Astrocyte of the spinal cord (primary cell): ENCODE results near the gene DOCK9.
A peak's percentile ranks its signal among the peaks of the same experiment; 100 is the strongest.

ENCODE experiments used
- DNase-seq: peaks from one replicate; pipeline ENCODE4 v3.0.0; 2011; ENCODE audit warnings: low read depth, low spot score
- H3K4me3 ChIP-seq: 2 replicates; pipeline ENCODE4 v1.5.1; 2011; ENCODE audit warnings: low read depth, mild to moderate bottlenecking, low read length, moderate library complexity
- CTCF ChIP-seq: IDR thresholded peaks from 2 replicates; pipeline ENCODE4 v1.5.1; 2012; ENCODE audit warnings: low read depth, mild to moderate bottlenecking, low read length, inconsistent platforms
- in situ Hi-C: cut with HindIII; loops from 2 replicates; pipeline ENCODE4 v1.10.0; 2017; ENCODE audit warnings: low sequenced_read_pairs

DOCK9 gene

DNA sequence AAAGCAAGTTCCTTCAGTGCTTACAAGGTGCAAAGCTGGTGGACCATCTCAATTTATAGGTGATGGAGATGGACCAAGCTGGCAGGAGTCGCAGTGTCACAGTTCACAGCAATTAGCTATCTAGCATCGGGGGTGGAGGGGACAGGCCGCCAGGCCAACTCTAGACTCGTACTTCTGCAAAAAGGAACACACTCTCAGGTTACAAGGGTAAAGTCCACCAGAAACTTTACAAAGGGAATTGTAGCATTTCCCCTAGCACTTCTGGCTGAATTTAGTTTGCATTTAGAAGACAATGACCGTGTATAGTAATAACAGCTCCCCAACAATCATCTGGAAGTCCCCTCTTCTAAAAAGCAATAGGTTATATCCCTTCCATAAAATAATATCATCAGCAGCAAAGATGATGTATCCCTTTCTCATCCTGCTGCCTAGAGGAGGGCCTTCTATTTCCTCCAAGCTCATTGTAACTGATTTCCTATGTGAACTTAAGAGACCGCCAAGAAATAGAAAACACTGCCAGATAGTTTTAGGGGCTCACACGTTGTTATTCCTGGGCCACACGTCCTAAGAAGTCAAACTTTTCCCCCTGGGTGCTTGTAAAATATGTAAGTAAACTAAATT lies 8.5 kb upstream of the DOCK9 start:
- no peak for DNase-seq
- TF ChIP-seq CTCF, result no peak
- no peak overlapping the region for H3K4me3 ChIP-seq
- in situ Hi-C loops, result no loop called here

GRCh38 chr13:98985591-98985990 lies 7.7 kb upstream of the DOCK9 start:
- in situ Hi-C loops, result no loop called here
- H3K4me3 ChIP-seq, result no peak overlapping the region
- no peak for DNase-seq
- TF ChIP-seq CTCF, result no peak

GRCh38 chr13:98984983-98985382 lies 7.1 kb upstream of the DOCK9 start:
- in situ Hi-C loops, result no loop called here
- no peak for TF ChIP-seq CTCF
- H3K4me3 ChIP-seq, result no peak overlapping the region
- no peak for DNase-seq

DNA sequence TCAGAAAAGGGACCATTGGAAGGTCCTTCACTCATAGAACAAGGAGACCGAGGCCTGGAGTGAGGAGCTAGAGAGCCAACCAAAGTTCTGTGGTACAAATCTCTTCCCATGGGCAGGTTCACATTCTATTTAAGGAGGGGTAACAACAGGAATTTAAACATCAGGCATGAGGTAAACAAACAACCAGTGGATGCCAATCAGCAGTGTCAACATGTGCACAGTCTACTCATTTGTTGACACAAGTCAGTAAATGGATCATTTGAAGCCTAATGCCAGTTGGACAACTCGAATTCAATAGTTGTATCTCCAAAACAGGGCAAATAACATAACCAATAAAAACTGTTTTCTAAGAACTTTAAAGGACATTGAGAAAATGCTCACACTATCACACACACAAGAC lies 6.3 kb upstream of the DOCK9 start:
- in situ Hi-C loops, result no loop called here
- no peak for DNase-seq
- no peak overlapping the region for H3K4me3 ChIP-seq
- no peak for TF ChIP-seq CTCF

GRCh38 chr13:98983182-98983581 lies 5.3 kb upstream of the DOCK9 start:
- in situ Hi-C loops, result no loop called here
- TF ChIP-seq CTCF, result no peak
- peak; percentile 14 for DNase-seq
- no peak overlapping the region for H3K4me3 ChIP-seq

DNA sequence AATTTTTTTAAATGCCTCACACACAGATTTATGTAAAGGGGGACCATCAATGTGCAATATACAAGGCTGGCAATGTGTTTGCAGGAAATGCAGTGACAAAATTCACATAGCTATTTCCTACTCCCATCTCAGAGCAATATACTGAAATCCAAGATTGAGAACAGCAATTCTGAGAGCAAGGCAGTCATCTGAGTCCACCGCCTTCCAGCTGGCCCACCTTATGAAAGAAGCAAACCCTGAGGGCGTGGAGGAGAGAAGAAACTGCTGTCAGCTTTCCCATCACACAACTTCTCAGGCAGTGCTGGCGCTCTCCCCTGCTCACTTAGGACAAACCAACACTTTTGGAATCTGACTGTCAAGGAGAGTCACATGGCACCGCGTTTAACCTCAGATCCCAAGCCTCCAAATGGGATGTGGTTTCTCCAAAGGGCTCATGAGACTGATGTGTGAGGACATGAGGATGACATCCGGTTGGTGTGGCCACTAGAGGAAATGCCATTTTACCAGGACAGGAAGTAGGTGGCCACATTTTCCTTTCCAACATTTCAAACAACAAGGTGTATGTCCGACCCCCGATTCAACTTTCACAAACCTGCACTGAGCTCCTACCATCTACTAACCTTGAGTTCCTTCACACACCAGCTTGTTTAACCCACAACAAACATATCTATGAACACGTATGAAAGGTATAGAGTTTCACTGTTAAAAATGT lies 3.7 kb upstream of the DOCK9 start:
- no peak for DNase-seq
- no peak for TF ChIP-seq CTCF
- in situ Hi-C loops, result no loop called here
- no peak overlapping the region for H3K4me3 ChIP-seq
